Measurements from ENCODE around the gene PROSER2.

DNA sequence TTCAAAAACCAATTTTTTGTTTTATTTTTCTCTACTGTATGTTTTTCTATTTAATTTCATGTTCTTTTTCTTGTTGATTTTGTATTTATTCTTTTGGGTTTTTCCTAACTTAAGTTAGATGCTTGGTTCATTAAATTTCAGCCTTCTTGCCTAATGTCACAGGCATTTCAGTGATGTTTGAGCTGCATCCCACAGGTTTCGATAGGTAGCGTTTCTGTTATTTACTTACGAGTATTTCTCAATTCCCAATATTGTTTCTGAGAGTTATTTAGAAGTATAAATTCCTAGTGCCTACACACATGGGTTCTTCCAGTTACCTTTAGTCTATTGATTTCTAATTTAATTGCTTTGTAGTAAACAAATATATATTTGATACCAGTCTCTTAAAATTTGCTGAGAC lies 18.2 kb downstream of the PROSER2 start:
- no peak for TF ChIP-seq ZFP36 (IDR thresholded peaks at IDR 0.05; ENCODE audit: borderline replicate concordance, partially characterized antibody)
- TF ChIP-seq, protein P1, sequence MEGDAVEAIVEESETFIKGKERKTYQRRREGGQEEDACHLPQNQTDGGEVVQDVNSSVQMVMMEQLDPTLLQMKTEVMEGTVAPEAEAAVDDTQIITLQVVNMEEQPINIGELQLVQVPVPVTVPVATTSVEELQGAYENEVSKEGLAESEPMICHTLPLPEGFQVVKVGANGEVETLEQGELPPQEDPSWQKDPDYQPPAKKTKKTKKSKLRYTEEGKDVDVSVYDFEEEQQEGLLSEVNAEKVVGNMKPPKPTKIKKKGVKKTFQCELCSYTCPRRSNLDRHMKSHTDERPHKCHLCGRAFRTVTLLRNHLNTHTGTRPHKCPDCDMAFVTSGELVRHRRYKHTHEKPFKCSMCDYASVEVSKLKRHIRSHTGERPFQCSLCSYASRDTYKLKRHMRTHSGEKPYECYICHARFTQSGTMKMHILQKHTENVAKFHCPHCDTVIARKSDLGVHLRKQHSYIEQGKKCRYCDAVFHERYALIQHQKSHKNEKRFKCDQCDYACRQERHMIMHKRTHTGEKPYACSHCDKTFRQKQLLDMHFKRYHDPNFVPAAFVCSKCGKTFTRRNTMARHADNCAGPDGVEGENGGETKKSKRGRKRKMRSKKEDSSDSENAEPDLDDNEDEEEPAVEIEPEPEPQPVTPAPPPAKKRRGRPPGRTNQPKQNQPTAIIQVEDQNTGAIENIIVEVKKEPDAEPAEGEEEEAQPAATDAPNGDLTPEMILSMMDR (IDR thresholded peaks at IDR 0.05) = no peak
- no peak for TF ChIP-seq JUN (IDR thresholded peaks at IDR 0.05)
- TF ChIP-seq POLR2A (IDR thresholded peaks at IDR 0.05; ENCODE audit: low read length) = no peak

Measured in A549 (cell line).